GM23248 (cell line): ENCODE results near the gene ERGIC1. TPM values are rescaled to one million over a fixed set of nuclear protein-coding genes. Genes with fewer than 3 reads are reported as not detected.

Experiments
- DNase-seq: peaks from one replicate; pipeline ENCODE4 v3.0.0-alpha.2; 2015
- H2AFZ ChIP-seq: fragments of 200-600 bp; sonication (generic); 2 replicates; pipeline ENCODE4 v1.6.1; 2016; ENCODE audit warnings: antibody characterized with exemption
- H3F3A ChIP-seq: fragments of 200-600 bp; sonication (generic); 2 replicates; pipeline ENCODE4 v1.6.1; 2016; ENCODE audit warnings: mild to moderate bottlenecking, antibody characterized with exemption, mixed run types; ENCODE audit not compliant: insufficient read depth
- H3K27ac ChIP-seq: fragments of 200-600 bp; sonication (generic); 2 replicates; pipeline ENCODE4 v1.5.1; 2016; ENCODE audit warnings: mild to moderate bottlenecking
- H3K27me3 ChIP-seq: fragments of 200-600 bp; sonication (generic); replicated peaks from 2 replicates; pipeline ENCODE4 v1.6.1; 2016; ENCODE audit warnings: mild to moderate bottlenecking; ENCODE audit not compliant: insufficient read depth
- H3K36me3 ChIP-seq: fragments of 200-600 bp; sonication (generic); 2 replicates; pipeline ENCODE4 v1.6.1; 2016; ENCODE audit warnings: low read depth, mild to moderate bottlenecking
- H3K4me1 ChIP-seq: fragments of 200-600 bp; sonication (generic); 2 replicates; pipeline ENCODE4 v1.6.1; 2016; ENCODE audit warnings: mild to moderate bottlenecking; ENCODE audit not compliant: insufficient read depth
- H3K4me2 ChIP-seq: fragments of 200-600 bp; sonication (generic); one replicate; pipeline ENCODE4 v1.6.1; 2016; ENCODE audit warnings: mild to moderate bottlenecking; ENCODE audit not compliant: unreplicated experiment
- H3K4me3 ChIP-seq: fragments of 200-600 bp; sonication (generic); 2 replicates; pipeline ENCODE4 v1.5.1; 2016; ENCODE audit warnings: mild to moderate bottlenecking
- H3K79me2 ChIP-seq: fragments of 200-600 bp; sonication (generic); 2 replicates; pipeline ENCODE4 v1.6.1; 2016; ENCODE audit warnings: mild to moderate bottlenecking; ENCODE audit not compliant: insufficient read depth
- H3K9ac ChIP-seq: fragments of 200-600 bp; sonication (generic); 2 replicates; pipeline ENCODE4 v1.6.1; 2016; ENCODE audit warnings: mild to moderate bottlenecking
- H3K9me2 ChIP-seq: fragments of 200-600 bp; sonication (generic); 2 replicates; pipeline ENCODE4 v1.6.1; 2016; ENCODE audit warnings: mixed run types, mild to moderate bottlenecking, moderate library complexity; ENCODE audit not compliant: insufficient read depth
- H3K9me3 ChIP-seq: fragments of 200-600 bp; sonication (generic); one replicate; pipeline ENCODE4 v1.6.1; 2017; ENCODE audit warnings: low read depth
- H4K20me1 ChIP-seq: fragments of 200-600 bp; sonication (generic); 2 replicates; pipeline ENCODE4 v1.6.0; 2016; ENCODE audit not compliant: insufficient read depth
- EZH2 ChIP-seq: fragments of 200-600 bp; sonication (generic); IDR thresholded peaks from 2 replicates; pipeline ENCODE4 v1.6.1; 2018; ENCODE audit warnings: antibody characterized with exemption, mild to moderate bottlenecking; ENCODE audit not compliant: insufficient read depth, poor library complexity, severe bottlenecking
- EZH2phosphoT487 ChIP-seq: fragments of 200-600 bp; sonication (generic); IDR thresholded peaks from 2 replicates; pipeline ENCODE4 v1.6.1; 2018; ENCODE audit warnings: antibody characterized with exemption, moderate library complexity, mild to moderate bottlenecking, low read depth; ENCODE audit not compliant: insufficient read depth
- WGBS, 2 experiments: methylation state at CpG; one replicate each; pipeline ENCODE4 v1.1.6; 2015 to 2017; ENCODE audit warnings: low lambda C conversion rate in 2 of 2, low coverage in 1 of 2; ENCODE audit errors: missing lambda C conversion rate in 2 of 2; 5-methylcytosine and 5-hydroxymethylcytosine counted together
- in situ Hi-C: fragments of 300-500 bp; cut with MboI; formaldehyde crosslinking; loops from 2 replicates; pipeline ENCODE4 v1.15.0; 2020
- polyA plus RNA-seq: library from polyadenylated mRNA; unstranded; fragments of >200 nt; fragmentation: Nextera tagmentation; extraction: Ambion mirVana; gene quantifications from 2 replicates; pipeline ENCODE4 v1.2.1, GENCODE V29; 2016
- total RNA-seq: library from RNA; depleted of rRNA; stranded (reverse); fragments of >200 nt; shearing (Covaris generic); gene quantifications from 2 replicates; pipeline ENCODE4 v1.2.3, GENCODE V29; 2014

ERGIC1 gene
- total and polyA plus RNA-seq, 2 experiments from 2014 or later, result 66.4 to 235 TPM

- no peaks in the 10 kb centered on the region for H3K36me3 ChIP-seq
- H3K9me2 ChIP-seq, result no peaks in the 10 kb centered on the region
- H3K27me3 ChIP-seq, result no peaks in the 10 kb centered on the region
- no peak overlapping the region for H3K4me2 ChIP-seq
- no peak overlapping the region for H3K27ac ChIP-seq
- no peak overlapping the region for H2AFZ ChIP-seq
- in situ Hi-C loops, result no loop called here
- 94 to 96% methylated on average over 2 of the region's 2 CpGs for WGBS, 2 experiments
- H3F3A ChIP-seq, result peaks cover 23% of the 10 kb centered on the region
- TF ChIP-seq EZH2phosphoT487, result no peak
- no peak for TF ChIP-seq EZH2
- H3K4me1 ChIP-seq, result peaks cover 19% of the 10 kb centered on the region
- DNase-seq, result no peak
- H3K9ac ChIP-seq, result no peak overlapping the region
- no peaks in the 10 kb centered on the region for H3K79me2 ChIP-seq
- no peaks in the 10 kb centered on the region for H3K9me3 ChIP-seq
- no peak overlapping the region for H3K4me3 ChIP-seq
- no peaks in the 10 kb centered on the region for H4K20me1 ChIP-seq
Observed at GRCh38 chr5:172827841-172828240, 6.2 kb upstream of the ERGIC1 start.

- no peak for TF ChIP-seq EZH2phosphoT487
- no peak for TF ChIP-seq EZH2
- Histone ChIP-seq H4K20me1 (no peaks in the 10 kb centered on the region), H3K9me2 (no peaks in the 10 kb centered on the region), H2AFZ (no peak overlapping the region), H3K4me2 (no peak overlapping the region), H3K36me3 (no peaks in the 10 kb centered on the region), H3K27ac (no peak overlapping the region), H3K9ac (no peak overlapping the region), H3K4me3 (no peak overlapping the region), H3K27me3 (no peaks in the 10 kb centered on the region), H3F3A (peaks cover 29% of the 10 kb centered on the region), H3K79me2 (no peaks in the 10 kb centered on the region), H3K9me3 (no peaks in the 10 kb centered on the region), H3K4me1 (peaks cover 23% of the 10 kb centered on the region)
- DNase-seq, result peak; percentile 25
- in situ Hi-C loops, result no loop called here
- WGBS, 2 experiments, result 67 to 70% methylated on average over 6 of the region's 6 CpGs
Observed at GRCh38 chr5:172828911-172829431, 5.1 kb upstream of the ERGIC1 start.

- peaks cover 24% of the 10 kb centered on the region for H3K4me1 ChIP-seq
- no peak for TF ChIP-seq EZH2phosphoT487
- in situ Hi-C loops, result no loop called here
- no peaks in the 10 kb centered on the region for H3K9me2 ChIP-seq
- no peaks in the 10 kb centered on the region for H3K27me3 ChIP-seq
- H3K9ac ChIP-seq, result peak overlapping the region; percentile 80
- H3K36me3 ChIP-seq, result no peaks in the 10 kb centered on the region
- H3F3A ChIP-seq, result peaks cover 29% of the 10 kb centered on the region
- H3K27ac ChIP-seq, result peak overlapping the region; percentile 97
- H4K20me1 ChIP-seq, result no peaks in the 10 kb centered on the region
- H3K4me2 ChIP-seq, result peak overlapping the region; percentile 47
- no peak overlapping the region for H3K4me3 ChIP-seq
- peak overlapping the region; percentile 72 for H2AFZ ChIP-seq
- H3K9me3 ChIP-seq, result no peaks in the 10 kb centered on the region
- DNase-seq, result no peak
- H3K79me2 ChIP-seq, result peaks cover 11% of the 10 kb centered on the region
- WGBS, 2 experiments, result 100% methylated on average over 1 of the region's 1 CpG
Observed at GRCh38 chr5:172830275-172830799, 3.7 kb upstream of the ERGIC1 start.

- WGBS, 2 experiments, result 44 to 45% methylated on average over 14 of the region's 14 CpGs
- Histone ChIP-seq H3K9me3 (no peaks in the 10 kb centered on the region), H3K4me2 (peak overlapping the region; percentile 47), H2AFZ (peak overlapping the region; percentile 72), H3F3A (peaks cover 29% of the 10 kb centered on the region), H3K4me3 (no peak overlapping the region), H3K79me2 (peaks cover 18% of the 10 kb centered on the region), H3K9me2 (no peaks in the 10 kb centered on the region), H3K27ac (peak overlapping the region; percentile 97), H3K9ac (peak overlapping the region; percentile 80), H3K36me3 (no peaks in the 10 kb centered on the region), H3K4me1 (peaks cover 31% of the 10 kb centered on the region), H3K27me3 (no peaks in the 10 kb centered on the region), H4K20me1 (no peaks in the 10 kb centered on the region)
- TF ChIP-seq EZH2phosphoT487 (no peak), EZH2 (no peak)
- DNase-seq, result peak; percentile 96
- in situ Hi-C loops, result no loop called here
Observed at GRCh38 chr5:172830876-172831662, 3.0 kb upstream of the ERGIC1 start.
